Measurements from ENCODE around the gene MZB1.

GRCh38 chr5:139382807-139383206 is 6.9 kb downstream of the MZB1 start:
- no peak for TF ChIP-seq CTCF (IDR thresholded peaks at IDR 0.05)
- TF ChIP-seq NFYB (CRISPR knock-in tag; conservative IDR thresholded peaks at IDR 0.05; ENCODE audit: low read depth): no peak
- TF ChIP-seq ZBTB21 (CRISPR knock-in tag; IDR thresholded peaks at IDR 0.05; ENCODE audit: borderline replicate concordance): no peak
- TF ChIP-seq MAX (CRISPR knock-in tag; IDR thresholded peaks at IDR 0.05): no peak
- no peak for TF ChIP-seq FOXP1 (CRISPR knock-in tag; IDR thresholded peaks at IDR 0.05; ENCODE audit: borderline replicate concordance)
- no peak for TF ChIP-seq HMGXB4 (CRISPR knock-in tag; IDR thresholded peaks at IDR 0.05)
- TF ChIP-seq E2F4 (CRISPR knock-in tag; IDR thresholded peaks at IDR 0.05; ENCODE audit: borderline replicate concordance, low read depth): no peak
- no peak for TF ChIP-seq TEAD1 (CRISPR knock-in tag; IDR thresholded peaks at IDR 0.05)
- no peak for TF ChIP-seq E2F1 (CRISPR knock-in tag; IDR thresholded peaks at IDR 0.05)
- no peak for TF ChIP-seq FOXJ3 (CRISPR knock-in tag; IDR thresholded peaks at IDR 0.05; ENCODE audit: borderline replicate concordance)
- no peak for TF ChIP-seq NR2C2 (CRISPR knock-in tag; IDR thresholded peaks at IDR 0.05)

Measured in WTC11 (cell line).